SJCRH30 (cell line): Measurements from ENCODE around the gene TTLL10. TPM values are rescaled to one million over a fixed set of nuclear protein-coding genes. Genes with fewer than 3 reads are reported as not detected.
A peak's percentile ranks its signal among the peaks of the same experiment; 100 is the strongest.

ENCODE experiments used
- DNase-seq, 2 experiments: peaks; one replicate each; pipeline ENCODE4 v3.0.0-alpha.2; 2015 to 2020
- H3K27ac ChIP-seq: fragments of 250-450 bp; sonication (Bioruptor Pico); 2 replicates; pipeline ENCODE4 v1.5.1; 2020; ENCODE audit warnings: mild to moderate bottlenecking, moderate library complexity
- H3K27me3 ChIP-seq: fragments of 250-450 bp; sonication (Bioruptor Pico); 2 replicates; pipeline ENCODE4 v1.5.1; 2020; ENCODE audit warnings: mild to moderate bottlenecking, moderate library complexity
- H3K36me3 ChIP-seq: fragments of 250-450 bp; sonication (Bioruptor Pico); 2 replicates; pipeline ENCODE4 v1.5.1; 2020; ENCODE audit warnings: mild to moderate bottlenecking, moderate library complexity
- H3K4me1 ChIP-seq: fragments of 250-450 bp; sonication (Bioruptor Pico); 2 replicates; pipeline ENCODE4 v1.5.1; 2020; ENCODE audit warnings: mild to moderate bottlenecking, moderate library complexity
- H3K4me3 ChIP-seq: fragments of 250-450 bp; sonication (Bioruptor Pico); 2 replicates; pipeline ENCODE4 v1.5.1; 2020; ENCODE audit warnings: mild to moderate bottlenecking, moderate library complexity
- H3K9me3 ChIP-seq: fragments of 250-450 bp; sonication (Bioruptor Pico); replicated peaks from 2 replicates; pipeline ENCODE4 v1.5.1; 2020; ENCODE audit warnings: mild to moderate bottlenecking, moderate library complexity
- total RNA-seq: library from RNA; depleted of rRNA; stranded (reverse); fragments of >200 nt; shearing (Covaris generic); gene quantifications from 2 replicates; pipeline ENCODE4 v1.2.3, GENCODE V29; 2014

The TTLL10 gene
- total RNA-seq, 1 experiment from 2014 or later: 0.42 TPM

DNA sequence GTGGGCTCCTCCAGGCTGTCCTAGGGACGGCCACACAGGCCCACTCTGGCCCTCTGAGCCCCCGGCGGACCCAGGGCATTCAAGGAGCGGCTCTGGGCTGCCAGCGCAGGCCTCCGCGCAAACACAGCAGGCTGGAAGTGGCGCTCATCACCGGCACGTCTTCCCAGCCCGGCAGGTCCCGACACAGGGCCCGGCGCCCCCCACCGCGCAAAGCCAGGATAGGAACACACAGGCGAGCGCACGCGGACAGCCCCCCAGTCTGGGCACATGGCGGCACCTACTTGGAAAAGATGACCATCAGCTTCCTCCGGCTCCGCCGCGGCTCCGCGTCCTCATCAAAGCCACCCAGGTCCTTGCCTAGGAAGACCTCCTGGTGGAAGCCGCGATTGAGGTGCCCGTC lies 54.5 kb downstream of the TTLL10 start:
- Histone ChIP-seq H3K36me3 (peaks cover 48% of the 10 kb centered on the region), H3K4me3 (no peak overlapping the region), H3K9me3 (no peaks in the 10 kb centered on the region), H3K27ac (no peak overlapping the region), H3K4me1 (no peaks in the 10 kb centered on the region), H3K27me3 (no peaks in the 10 kb centered on the region)
- DNase-seq: no peak

DNA sequence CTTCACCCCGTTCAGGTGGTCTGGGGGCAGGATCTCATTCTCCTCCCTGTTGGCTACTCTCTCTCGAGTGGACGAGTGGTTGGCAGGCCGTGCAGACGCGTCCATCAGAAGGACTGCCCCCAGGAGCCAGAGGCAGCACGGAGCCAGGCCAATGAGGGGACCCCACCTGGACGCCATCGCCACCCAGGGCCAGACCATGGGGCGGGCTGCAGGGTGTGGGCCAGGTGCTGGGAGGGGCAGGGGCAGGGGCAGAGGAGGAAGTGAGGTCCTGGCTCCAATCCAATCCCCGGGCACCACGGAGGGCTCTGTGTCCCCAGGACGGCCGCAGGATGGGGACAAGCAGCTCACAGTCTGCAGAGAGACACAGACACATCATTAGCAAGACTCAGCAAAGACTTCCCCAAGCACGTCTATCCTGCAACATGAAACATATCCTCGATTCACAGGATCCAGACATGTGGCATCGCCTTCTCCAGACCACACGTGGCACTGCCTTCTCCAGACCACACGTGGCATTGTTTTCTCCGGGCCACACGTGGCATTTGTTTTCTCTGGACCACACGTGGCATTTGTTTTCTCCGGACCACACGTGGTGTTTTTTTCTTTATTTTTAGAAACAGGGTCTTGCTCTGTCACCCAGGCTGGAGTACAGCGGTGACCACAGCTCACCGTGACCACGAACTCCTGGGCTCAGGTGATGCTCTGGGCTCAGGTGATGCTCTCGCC lies 55.1 kb downstream of the TTLL10 start:
- Histone ChIP-seq H3K4me1 (no peaks in the 10 kb centered on the region), H3K27ac (no peak overlapping the region), H3K9me3 (no peaks in the 10 kb centered on the region), H3K4me3 (no peak overlapping the region), H3K27me3 (no peaks in the 10 kb centered on the region), H3K36me3 (peaks cover 46% of the 10 kb centered on the region)
- no peak for DNase-seq

- Histone ChIP-seq H3K27me3 (no peaks in the 10 kb centered on the region), H3K9me3 (no peaks in the 10 kb centered on the region), H3K36me3 (peaks cover 37% of the 10 kb centered on the region), H3K27ac (no peak overlapping the region), H3K4me3 (no peak overlapping the region), H3K4me1 (no peaks in the 10 kb centered on the region)
- no peak for DNase-seq
Observed at GRCh38 chr1:1229770-1230169, 56.1 kb downstream of the TTLL10 start.

GRCh38 chr1:1230656-1231399 lies 57.1 kb downstream of the TTLL10 start:
- H3K27me3 ChIP-seq: no peaks in the 10 kb centered on the region
- H3K9me3 ChIP-seq: no peaks in the 10 kb centered on the region
- H3K4me1 ChIP-seq: no peaks in the 10 kb centered on the region
- H3K4me3 ChIP-seq: peak overlapping the region; percentile 94
- no peak for DNase-seq
- peaks cover 26% of the 10 kb centered on the region for H3K36me3 ChIP-seq
- H3K27ac ChIP-seq: peak overlapping the region; percentile 69; the same call in 1 of the 2 replicates

GRCh38 chr1:1231400-1232207 lies 57.9 kb downstream of the TTLL10 start, which contains the start of gene SDF4:
SDF4 (minus strand) TSS chr1:1232001; CDS start chr1:1228772, 3,229 bp downstream.
- peak within 1 kb of the TSS; percentile 69 for H3K27ac ChIP-seq
- H3K36me3 ChIP-seq: peaks cover 20% of the 10 kb centered on the region

GRCh38 chr1:1232208-1232795 lies 58.6 kb downstream of the TTLL10 start, which contains the start of gene B3GALT6:
B3GALT6 (plus strand) TSS chr1:1232237; CDS start chr1:1232279, 42 bp downstream.
- Histone ChIP-seq H3K36me3 (peaks cover 16% of the 10 kb centered on the region), H3K4me3 (peak within 1 kb of the TSS; percentile 94), H3K27me3 (peaks cover 1% of the 10 kb centered on the region; the same call in 1 of the 2 replicates), H3K4me1 (peaks cover 13% of the 10 kb centered on the region), H3K27ac (peak within 1 kb of the TSS; percentile 69), H3K9me3 (no peaks in the 10 kb centered on the region)
- no peak for DNase-seq

More at GRCh38 chr1:1231400-1232207, 57.9 kb downstream of the TTLL10 start, which contains the start of gene SDF4:
- peak; percentile 98 for DNase-seq
- Histone ChIP-seq H3K27me3 (no peaks in the 10 kb centered on the region), H3K4me3 (peak within 1 kb of the TSS; percentile 94), H3K4me1 (peaks cover 6% of the 10 kb centered on the region), H3K9me3 (no peaks in the 10 kb centered on the region)

- H3K4me1 ChIP-seq: peaks cover 20% of the 10 kb centered on the region
- H3K4me3 ChIP-seq: no peak overlapping the region
- no peaks in the 10 kb centered on the region for H3K9me3 ChIP-seq
- no peak for DNase-seq
- peaks cover 8% of the 10 kb centered on the region for H3K27me3 ChIP-seq
- H3K27ac ChIP-seq: no peak overlapping the region
- H3K36me3 ChIP-seq: peaks cover 11% of the 10 kb centered on the region
Observed at GRCh38 chr1:1232796-1233566, 59.3 kb downstream of the TTLL10 start.

DNA sequence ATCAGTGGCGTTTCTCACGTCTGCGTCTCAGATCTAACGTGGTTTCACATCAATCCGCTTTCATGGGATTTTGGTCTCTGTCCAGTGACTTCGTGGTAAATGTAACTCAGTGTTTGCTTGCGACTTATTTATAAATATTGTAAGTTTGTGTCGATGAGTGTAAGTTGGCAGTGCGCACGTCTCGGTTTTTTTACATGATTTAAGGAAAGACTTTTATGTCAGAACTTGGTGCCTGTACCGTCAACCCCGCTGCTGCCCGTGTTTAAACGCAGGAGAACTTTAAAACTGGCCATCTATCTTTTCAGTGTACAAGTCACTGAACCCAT lies 59.9 kb downstream of the TTLL10 start:
- Histone ChIP-seq H3K4me1 (peaks cover 25% of the 10 kb centered on the region), H3K27ac (no peak overlapping the region), H3K36me3 (peaks cover 5% of the 10 kb centered on the region), H3K9me3 (no peaks in the 10 kb centered on the region), H3K27me3 (peaks cover 14% of the 10 kb centered on the region), H3K4me3 (no peak overlapping the region)
- DNase-seq: no peak

DNA sequence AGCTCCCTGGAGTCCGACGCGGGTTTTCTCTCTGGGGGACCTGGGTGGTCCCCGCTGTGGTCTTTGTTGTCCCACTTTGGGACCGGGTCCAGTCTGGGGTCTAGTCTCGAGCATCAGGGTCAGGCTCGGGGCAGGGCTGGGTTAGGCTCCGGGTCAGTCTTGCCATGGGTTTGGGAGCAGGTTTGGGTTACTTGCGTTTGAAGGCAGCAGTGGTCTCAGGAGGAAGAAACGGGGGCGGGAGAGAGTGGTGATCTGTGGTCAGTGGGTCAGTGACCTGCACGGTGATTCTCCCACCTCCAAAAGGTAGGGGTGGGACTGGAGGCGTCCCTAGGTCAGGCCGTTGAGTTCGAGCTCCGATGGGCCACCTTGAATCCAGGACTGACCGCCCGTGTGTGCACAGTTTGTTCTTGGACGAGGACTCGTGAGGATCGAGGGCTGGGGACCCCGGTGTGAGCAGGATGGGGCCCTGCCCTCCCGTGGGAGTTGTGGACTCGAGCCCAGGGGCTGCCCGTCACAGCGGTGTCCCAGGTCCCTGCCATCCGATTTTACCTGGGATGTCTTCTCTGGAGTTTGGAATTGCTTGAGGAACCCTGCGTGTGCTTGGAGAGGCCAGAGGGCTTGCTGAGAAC lies 60.6 kb downstream of the TTLL10 start:
- Histone ChIP-seq H3K4me3 (no peak overlapping the region), H3K9me3 (no peaks in the 10 kb centered on the region), H3K27me3 (peaks cover 21% of the 10 kb centered on the region), H3K36me3 (no peaks in the 10 kb centered on the region; the same call in 1 of the 2 replicates), H3K27ac (no peak overlapping the region), H3K4me1 (peaks cover 30% of the 10 kb centered on the region)
- DNase-seq: no peak

DNA sequence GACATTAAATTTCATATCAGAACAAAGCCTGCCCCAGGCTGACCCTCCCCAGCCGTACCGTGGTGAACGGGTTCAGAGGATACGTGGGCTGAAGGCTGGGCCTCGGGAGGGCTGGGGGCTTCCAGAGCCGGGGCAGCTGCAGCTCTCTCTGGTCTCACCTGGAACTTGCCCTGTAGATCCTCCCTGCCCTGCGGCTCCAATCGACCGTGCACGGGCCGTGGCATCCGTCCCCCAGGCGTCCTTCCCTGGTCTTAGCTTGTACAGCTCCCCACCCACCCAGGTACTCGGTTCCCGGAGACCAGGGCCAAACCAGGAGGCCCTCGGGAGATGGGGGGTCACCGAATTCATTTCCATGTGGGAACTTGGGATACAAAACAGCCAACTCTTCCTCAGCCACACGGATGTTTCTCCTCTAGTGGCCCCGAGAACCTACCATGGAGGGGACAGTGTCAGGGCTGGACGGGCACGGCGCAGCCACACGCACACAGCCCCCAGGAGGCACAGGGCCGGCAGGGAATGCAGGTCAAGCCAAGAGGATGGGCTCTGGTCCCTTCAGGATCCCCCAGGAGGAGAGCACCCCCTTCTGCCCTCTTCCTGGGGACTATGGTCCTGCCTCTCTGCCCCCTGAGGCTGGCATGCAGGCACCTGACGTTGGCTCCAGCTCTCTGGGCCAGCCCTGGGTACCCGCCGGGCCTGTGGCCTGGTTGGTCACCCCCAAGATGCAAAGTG lies 61.5 kb downstream of the TTLL10 start:
- no peak overlapping the region for H3K27ac ChIP-seq
- H3K4me3 ChIP-seq: no peak overlapping the region
- peaks cover 30% of the 10 kb centered on the region for H3K4me1 ChIP-seq
- DNase-seq: no peak
- no peaks in the 10 kb centered on the region for H3K9me3 ChIP-seq
- H3K27me3 ChIP-seq: peaks cover 30% of the 10 kb centered on the region
- no peaks in the 10 kb centered on the region for H3K36me3 ChIP-seq

DNA sequence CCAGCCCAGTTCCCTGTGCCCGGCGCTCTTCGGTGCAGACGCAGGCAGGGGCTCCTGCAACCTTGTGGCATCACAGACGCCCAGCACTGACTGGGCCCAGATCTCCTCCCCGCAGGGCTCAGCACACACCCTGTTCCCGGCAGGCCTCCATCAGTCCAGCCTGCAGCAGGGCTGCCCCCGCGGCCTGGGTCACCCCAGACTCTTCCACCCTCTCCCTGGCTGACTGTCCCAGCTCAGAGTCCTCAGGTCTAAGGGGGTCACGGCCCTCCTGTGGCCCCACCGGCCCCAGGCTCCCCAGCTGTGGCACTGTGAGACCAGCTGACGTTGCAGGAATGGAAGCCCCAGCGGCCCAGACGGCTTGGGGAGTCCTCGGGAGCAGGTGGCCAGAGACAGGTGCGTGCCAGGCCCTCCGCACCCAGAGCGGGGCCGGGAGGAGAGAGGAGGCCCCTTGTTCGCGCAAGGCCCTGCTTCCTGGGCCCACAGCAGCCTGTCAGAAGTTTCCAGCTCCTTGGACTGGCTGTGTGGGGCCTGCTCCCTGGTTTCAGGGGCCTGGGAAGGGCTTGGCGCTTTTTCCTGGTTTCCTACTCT lies 62.6 kb downstream of the TTLL10 start:
- DNase-seq: peak; percentile 54 to 59
- peaks cover 30% of the 10 kb centered on the region for H3K4me1 ChIP-seq
- no peak overlapping the region for H3K4me3 ChIP-seq
- no peaks in the 10 kb centered on the region for H3K9me3 ChIP-seq
- H3K27me3 ChIP-seq: peaks cover 37% of the 10 kb centered on the region
- H3K36me3 ChIP-seq: no peaks in the 10 kb centered on the region
- H3K27ac ChIP-seq: no peak overlapping the region

- Histone ChIP-seq H3K4me1 (peaks cover 30% of the 10 kb centered on the region), H3K4me3 (no peak overlapping the region), H3K9me3 (no peaks in the 10 kb centered on the region), H3K27me3 (peaks cover 46% of the 10 kb centered on the region), H3K27ac (no peak overlapping the region), H3K36me3 (no peaks in the 10 kb centered on the region)
- DNase-seq: no peak
Observed at GRCh38 chr1:1236945-1237873, 63.5 kb downstream of the TTLL10 start.
